ENCODE data around the gene ZDHHC4. TPM values are rescaled to one million over a fixed set of nuclear protein-coding genes. Genes with fewer than 3 reads are reported as not detected.

Gene ZDHHC4
- 46.6 to 50.5 TPM (median 49.5 TPM) in 5 replicates for total RNA-seq (2022; extraction: Qiagen RNA extraction)

GRCh38 chr7:6577369-6578113, at the start of gene ZDHHC4:
Gene ZDHHC4 (plus strand): TSS chr7:6577454. CDS start chr7:6580562, 3,108 bp downstream.

DNA sequence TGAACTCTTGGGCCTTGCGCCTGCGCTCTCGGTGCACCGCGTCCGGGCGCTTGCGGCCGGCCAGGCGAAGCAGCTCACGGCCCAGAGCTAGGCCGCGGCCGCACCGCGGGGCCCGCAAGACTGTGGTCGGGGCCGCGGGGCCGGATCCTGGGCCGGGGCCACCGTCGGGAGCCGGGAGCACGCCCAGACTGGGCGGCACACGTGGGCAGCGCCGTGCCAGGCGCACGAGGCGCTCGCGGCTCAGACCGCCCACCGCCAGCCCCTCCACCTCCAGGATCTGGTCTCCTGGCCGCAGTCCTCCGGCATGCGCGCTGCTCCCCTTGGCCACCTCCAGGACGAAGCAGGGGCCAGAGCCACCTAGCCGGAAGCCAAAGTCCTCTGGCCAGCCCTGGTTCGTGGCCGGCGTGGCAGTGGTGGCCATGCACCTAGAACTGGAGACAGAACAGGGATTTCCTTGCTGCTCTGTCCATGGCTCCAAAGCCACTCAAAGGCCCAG, 26.2 kb upstream of the ZDHHC4 start, which contains the start of gene GRID2IP:
GRID2IP (minus strand) TSS at position 446 of the 496 bp plus-strand sequence; CDS start at position 421, 25 bp downstream.

DNA sequence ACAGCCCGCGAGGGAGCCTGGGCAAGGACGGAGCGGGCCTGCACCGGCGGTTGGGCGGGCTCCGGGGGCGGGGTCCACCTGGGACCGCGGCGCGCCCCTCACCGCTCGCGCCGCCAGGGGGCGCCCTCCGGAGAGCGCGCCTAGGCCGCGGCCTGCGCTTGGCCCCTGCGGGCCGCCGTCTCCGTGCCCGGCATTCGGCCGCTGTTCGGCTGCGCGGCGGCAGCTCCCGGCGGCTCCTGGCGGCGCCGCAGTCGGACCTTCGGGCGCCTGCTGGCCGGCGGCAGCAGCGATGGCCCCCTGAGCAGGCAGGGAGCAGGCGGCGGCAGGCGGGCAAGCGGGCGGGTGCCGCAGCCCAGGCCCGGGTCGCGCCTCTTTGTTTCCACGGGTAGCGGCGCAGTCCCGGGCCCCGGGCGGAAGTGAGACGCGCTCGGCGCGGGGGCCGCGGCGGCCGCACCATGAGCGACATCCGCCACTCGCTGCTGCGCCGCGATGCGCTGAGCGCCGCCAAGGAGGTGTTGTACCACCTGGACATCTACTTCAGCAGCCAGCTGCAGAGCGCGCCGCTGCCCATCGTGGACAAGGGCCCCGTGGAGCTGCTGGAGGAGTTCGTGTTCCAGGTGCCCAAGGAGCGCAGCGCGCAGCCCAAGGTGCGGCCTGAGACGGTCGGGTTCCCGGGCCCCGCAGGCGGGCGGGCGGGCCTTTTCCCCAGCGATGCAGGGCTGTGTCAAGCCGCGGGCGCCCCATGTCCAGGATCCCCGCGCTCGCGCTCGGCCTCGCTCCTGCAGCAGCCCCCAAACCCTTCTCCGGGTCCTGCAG, 12.8 kb downstream of the ZDHHC4 start, which contains the start of gene INTS15:
INTS15 (plus strand) TSS at position 193 of the 816 bp plus-strand sequence; CDS start at position 456, 263 bp downstream.

DNA sequence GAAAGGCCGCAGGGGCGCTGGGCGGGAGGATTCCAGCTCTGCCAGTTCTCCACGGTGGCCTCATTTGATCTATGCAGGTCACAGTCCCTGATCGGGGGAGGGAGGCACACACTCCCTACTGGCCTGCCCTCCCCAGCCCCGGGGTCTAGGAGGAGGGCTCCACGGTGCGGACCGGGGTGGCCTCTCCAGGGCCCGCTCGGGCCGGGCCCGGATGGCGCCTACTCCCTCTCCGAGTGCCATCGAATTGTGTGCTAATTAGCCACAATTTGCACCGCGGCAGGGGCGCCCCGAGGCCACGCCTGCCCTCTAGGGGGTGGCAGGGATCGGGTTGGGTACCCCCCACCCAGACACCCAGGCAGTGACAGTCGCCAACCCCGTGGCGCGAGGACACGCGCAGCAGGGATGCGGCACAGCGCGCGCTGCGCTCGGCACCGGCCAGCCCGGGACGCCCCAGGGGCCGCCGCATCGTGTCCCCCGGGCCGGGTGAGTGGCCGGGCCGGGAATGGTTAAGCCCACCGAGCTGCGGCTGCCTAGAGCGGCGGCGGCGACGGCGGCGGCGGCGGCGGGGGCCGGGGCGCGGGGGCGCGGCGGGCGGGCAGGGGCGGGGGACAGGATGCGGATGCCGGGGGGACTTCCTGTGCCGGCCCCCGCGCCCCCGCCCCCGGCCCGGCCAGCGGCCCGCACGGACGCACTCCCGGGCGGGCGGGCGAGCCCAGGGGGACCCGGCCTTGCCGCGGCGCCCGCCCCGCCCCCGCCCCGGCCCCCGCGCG, 37.9 kb downstream of the ZDHHC4 start, which contains the start of gene ZNF853:
ZNF853 (plus strand) TSS at position 658 of the 770 bp plus-strand sequence. CDS start 565 bp downstream, outside the sequence.

GRCh38 chr7:6636741-6637543, 59.7 kb downstream of the ZDHHC4 start, which contains the start of gene ZNF316:
Gene ZNF316 (plus strand): TSS chr7:6637318. CDS start chr7:6642410, 5,092 bp downstream.

Other genes with a start within 250 kb of the ZDHHC4 start
- gene FAM220A, start 228.5 kb upstream of the ZDHHC4 start, total RNA-seq (2022; extraction: Qiagen RNA extraction) = 12.6 to 16.5 TPM (median 15.3 TPM) in 5 replicates
- 326 to 394 TPM (median 384 TPM) in 5 replicates for gene RAC1, start 202.9 kb upstream of the ZDHHC4 start, total RNA-seq (2022; extraction: Qiagen RNA extraction)
- gene DAGLB, start 129.5 kb upstream of the ZDHHC4 start, total RNA-seq (2022; extraction: Qiagen RNA extraction) = 17.3 to 24.5 TPM (median 22.9 TPM) in 5 replicates
- 107 to 138 TPM (median 134 TPM) in 5 replicates for gene KDELR2, start 93.3 kb upstream of the ZDHHC4 start, total RNA-seq (2022; extraction: Qiagen RNA extraction)
- gene GRID2IP, start 26.0 kb upstream of the ZDHHC4 start, total RNA-seq (2022; extraction: Qiagen RNA extraction) = 0.08 TPM in 1 of 5 replicates, not detected in the others
- gene INTS15, start 12.6 kb downstream of the ZDHHC4 start, total RNA-seq (2022; extraction: Qiagen RNA extraction) = 21.0 to 25.9 TPM (median 24.2 TPM) in 5 replicates
- gene ZNF853, start 38.2 kb downstream of the ZDHHC4 start, total RNA-seq (2022; extraction: Qiagen RNA extraction) = 2.0 to 3.2 TPM (median 2.5 TPM) in 5 replicates
- gene ZNF316, start 59.9 kb downstream of the ZDHHC4 start, total RNA-seq (2022; extraction: Qiagen RNA extraction) = 7.8 to 14.7 TPM (median 13.6 TPM) in 5 replicates
- gene ZNF12, start 129.5 kb downstream of the ZDHHC4 start, total RNA-seq (2022; extraction: Qiagen RNA extraction) = 9.4 to 11.4 TPM (median 10.1 TPM) in 5 replicates
- gene RSPH10B2, start 176.6 kb downstream of the ZDHHC4 start, total RNA-seq (2022; extraction: Qiagen RNA extraction) = 0.17 TPM in 1 of 5 replicates, not detected in the others
- gene CCZ1B, start 248.8 kb downstream of the ZDHHC4 start, total RNA-seq (2022; extraction: Qiagen RNA extraction) = 24.4 to 35.3 TPM (median 29.4 TPM) in 5 replicates